Measurements from ENCODE around the gene ALOX5.

The ALOX5 gene

GRCh38 chr10:45451407-45451806, 77.4 kb downstream of the ALOX5 start:
- H3K4me2 ChIP-seq (ENCODE audit: low read depth, low read length): no peak overlapping the region
- H3K79me2 ChIP-seq (ENCODE audit: low read length): no peaks in the 10 kb centered on the region
- no peak for TF ChIP-seq EZH2 (optimal IDR thresholded peaks at IDR 0.05; ENCODE audit: low read depth, low read length)
- TF ChIP-seq, protein P1, sequence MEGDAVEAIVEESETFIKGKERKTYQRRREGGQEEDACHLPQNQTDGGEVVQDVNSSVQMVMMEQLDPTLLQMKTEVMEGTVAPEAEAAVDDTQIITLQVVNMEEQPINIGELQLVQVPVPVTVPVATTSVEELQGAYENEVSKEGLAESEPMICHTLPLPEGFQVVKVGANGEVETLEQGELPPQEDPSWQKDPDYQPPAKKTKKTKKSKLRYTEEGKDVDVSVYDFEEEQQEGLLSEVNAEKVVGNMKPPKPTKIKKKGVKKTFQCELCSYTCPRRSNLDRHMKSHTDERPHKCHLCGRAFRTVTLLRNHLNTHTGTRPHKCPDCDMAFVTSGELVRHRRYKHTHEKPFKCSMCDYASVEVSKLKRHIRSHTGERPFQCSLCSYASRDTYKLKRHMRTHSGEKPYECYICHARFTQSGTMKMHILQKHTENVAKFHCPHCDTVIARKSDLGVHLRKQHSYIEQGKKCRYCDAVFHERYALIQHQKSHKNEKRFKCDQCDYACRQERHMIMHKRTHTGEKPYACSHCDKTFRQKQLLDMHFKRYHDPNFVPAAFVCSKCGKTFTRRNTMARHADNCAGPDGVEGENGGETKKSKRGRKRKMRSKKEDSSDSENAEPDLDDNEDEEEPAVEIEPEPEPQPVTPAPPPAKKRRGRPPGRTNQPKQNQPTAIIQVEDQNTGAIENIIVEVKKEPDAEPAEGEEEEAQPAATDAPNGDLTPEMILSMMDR (IDR thresholded peaks at IDR 0.05; ENCODE audit: low read length): no peak
- TF ChIP-seq EZH2phosphoT487 (IDR thresholded peaks at IDR 0.05; ENCODE audit: low read length): no peak
- H3K9me2 ChIP-seq (replicated peaks; ENCODE audit: insufficient read depth, low read length): no peaks in the 10 kb centered on the region
- no peak overlapping the region for H3K9ac ChIP-seq (ENCODE audit: low read length)
- no peaks in the 10 kb centered on the region for H3K9me3 ChIP-seq (replicated peaks; ENCODE audit: insufficient read depth, low read length)
- H3K27me3 ChIP-seq (replicated peaks; ENCODE audit: insufficient read depth, low read length): no peaks in the 10 kb centered on the region
- no peak overlapping the region for H3K4me3 ChIP-seq (ENCODE audit: low read length)
- no peak for DNase-seq
- peaks cover 22% of the 10 kb centered on the region for H3K4me1 ChIP-seq (ENCODE audit: low read length)
- H4K20me1 ChIP-seq (ENCODE audit: insufficient read depth, low read length): no peaks in the 10 kb centered on the region
- H2AFZ ChIP-seq (ENCODE audit: low read length): no peak overlapping the region
- no peak overlapping the region for H3K27ac ChIP-seq (ENCODE audit: low read length)
- peaks cover 6% of the 10 kb centered on the region; the same call in 1 of the 2 replicates for H3F3A ChIP-seq (ENCODE audit: insufficient read depth, low read length)
- no peaks in the 10 kb centered on the region for H3K36me3 ChIP-seq (replicated peaks; ENCODE audit: insufficient read depth, low read length)

DNA sequence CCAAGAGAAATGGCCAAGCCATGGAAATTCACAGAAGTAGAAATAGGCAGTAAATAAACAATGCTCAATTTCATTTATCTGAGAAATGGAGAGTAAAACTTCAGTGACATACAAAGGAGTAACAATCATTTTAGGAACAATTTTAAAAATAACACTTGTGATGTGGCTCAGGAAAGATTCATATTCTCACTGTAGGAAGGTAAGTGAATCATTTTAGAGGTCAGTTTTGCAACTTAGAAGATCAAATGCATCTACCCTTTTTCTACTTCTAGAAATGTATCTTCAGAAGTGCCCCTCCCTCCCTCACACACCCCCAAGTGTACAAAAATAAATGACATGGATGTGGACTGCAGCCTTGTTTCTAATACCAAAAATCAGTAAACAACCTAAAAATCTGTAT, 78.3 kb downstream of the ALOX5 start:
- no peak for DNase-seq
- no peaks in the 10 kb centered on the region for H3K27me3 ChIP-seq (replicated peaks; ENCODE audit: insufficient read depth, low read length)
- no peaks in the 10 kb centered on the region for H4K20me1 ChIP-seq (ENCODE audit: insufficient read depth, low read length)
- H3F3A ChIP-seq (ENCODE audit: insufficient read depth, low read length): peaks cover 6% of the 10 kb centered on the region; the same call in 1 of the 2 replicates
- no peaks in the 10 kb centered on the region for H3K9me3 ChIP-seq (replicated peaks; ENCODE audit: insufficient read depth, low read length)
- no peaks in the 10 kb centered on the region for H3K79me2 ChIP-seq (ENCODE audit: low read length)
- no peaks in the 10 kb centered on the region for H3K36me3 ChIP-seq (replicated peaks; ENCODE audit: insufficient read depth, low read length)
- no peak for TF ChIP-seq EZH2 (optimal IDR thresholded peaks at IDR 0.05; ENCODE audit: low read depth, low read length)
- no peaks in the 10 kb centered on the region for H3K9me2 ChIP-seq (replicated peaks; ENCODE audit: insufficient read depth, low read length)
- no peak overlapping the region for H3K27ac ChIP-seq (ENCODE audit: low read length)
- no peak overlapping the region for H3K4me2 ChIP-seq (ENCODE audit: low read depth, low read length)
- H3K4me3 ChIP-seq (ENCODE audit: low read length): no peak overlapping the region
- H3K4me1 ChIP-seq (ENCODE audit: low read length): peaks cover 22% of the 10 kb centered on the region
- H2AFZ ChIP-seq (ENCODE audit: low read length): no peak overlapping the region
- no peak overlapping the region for H3K9ac ChIP-seq (ENCODE audit: low read length)

- Histone ChIP-seq H2AFZ (ENCODE audit: low read length) (no peak overlapping the region), H3K27ac (ENCODE audit: low read length) (no peak overlapping the region), H3K27me3 (replicated peaks; ENCODE audit: insufficient read depth, low read length) (no peaks in the 10 kb centered on the region), H4K20me1 (ENCODE audit: insufficient read depth, low read length) (no peaks in the 10 kb centered on the region), H3K4me2 (ENCODE audit: low read depth, low read length) (no peak overlapping the region), H3K4me3 (ENCODE audit: low read length) (no peak overlapping the region), H3K36me3 (replicated peaks; ENCODE audit: insufficient read depth, low read length) (no peaks in the 10 kb centered on the region), H3K79me2 (ENCODE audit: low read length) (no peaks in the 10 kb centered on the region), H3K9ac (ENCODE audit: low read length) (no peak overlapping the region), H3F3A (ENCODE audit: insufficient read depth, low read length) (peaks cover 6% of the 10 kb centered on the region; the same call in 1 of the 2 replicates), H3K4me1 (ENCODE audit: low read length) (peaks cover 22% of the 10 kb centered on the region), H3K9me2 (replicated peaks; ENCODE audit: insufficient read depth, low read length) (no peaks in the 10 kb centered on the region), H3K9me3 (replicated peaks; ENCODE audit: insufficient read depth, low read length) (no peaks in the 10 kb centered on the region)
- TF ChIP-seq EZH2 (optimal IDR thresholded peaks at IDR 0.05; ENCODE audit: low read depth, low read length) (no peak), EZH2phosphoT487 (IDR thresholded peaks at IDR 0.05; ENCODE audit: low read length) (no peak)
- TF ChIP-seq, protein P1 (IDR thresholded peaks at IDR 0.05; ENCODE audit: low read length): no peak
- DNase-seq: no peak
Observed at GRCh38 chr10:45452743-45453452, 78.9 kb downstream of the ALOX5 start.

DNA sequence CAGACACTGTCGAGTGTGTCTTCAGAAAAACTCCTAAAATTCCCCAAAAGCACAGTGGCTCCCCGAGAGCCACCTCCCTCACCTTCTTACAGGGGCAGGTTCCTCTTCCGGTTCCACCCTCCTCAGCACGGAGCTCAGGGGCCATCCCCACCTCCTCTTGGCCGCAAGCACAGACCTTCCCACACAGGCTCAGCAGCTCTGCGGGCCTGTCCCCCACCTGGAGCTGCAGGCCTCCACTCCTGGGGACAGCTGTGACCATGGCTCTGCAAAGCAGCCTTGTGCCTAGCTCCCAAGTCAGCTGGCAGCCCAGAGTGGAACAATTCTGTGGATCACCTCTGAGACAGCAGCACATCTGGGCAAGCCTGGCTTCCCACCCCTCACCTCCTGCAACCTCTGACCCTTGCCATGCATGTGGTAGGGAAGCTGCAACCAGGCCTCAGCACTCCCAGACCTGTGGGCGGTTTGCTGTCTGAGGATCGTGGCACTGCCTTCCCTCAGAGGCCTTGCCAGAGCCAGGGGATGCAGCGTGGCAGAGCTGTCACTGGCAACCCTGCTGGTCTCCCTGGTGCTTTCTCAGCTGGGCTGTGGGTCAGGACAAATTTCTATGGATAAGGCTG, 79.7 kb downstream of the ALOX5 start:
- Histone ChIP-seq H3K9ac (ENCODE audit: low read length) (no peak overlapping the region), H3K4me2 (ENCODE audit: low read depth, low read length) (no peak overlapping the region), H3K9me2 (replicated peaks; ENCODE audit: insufficient read depth, low read length) (no peaks in the 10 kb centered on the region), H3K27ac (ENCODE audit: low read length) (no peak overlapping the region), H3F3A (ENCODE audit: insufficient read depth, low read length) (peaks cover 6% of the 10 kb centered on the region; the same call in 1 of the 2 replicates), H3K9me3 (replicated peaks; ENCODE audit: insufficient read depth, low read length) (no peaks in the 10 kb centered on the region), H3K4me1 (ENCODE audit: low read length) (peaks cover 22% of the 10 kb centered on the region), H3K4me3 (ENCODE audit: low read length) (no peak overlapping the region), H3K79me2 (ENCODE audit: low read length) (no peaks in the 10 kb centered on the region), H3K27me3 (replicated peaks; ENCODE audit: insufficient read depth, low read length) (no peaks in the 10 kb centered on the region), H4K20me1 (ENCODE audit: insufficient read depth, low read length) (no peaks in the 10 kb centered on the region), H3K36me3 (replicated peaks; ENCODE audit: insufficient read depth, low read length) (no peaks in the 10 kb centered on the region), H2AFZ (ENCODE audit: low read length) (no peak overlapping the region)
- TF ChIP-seq, protein P1 (IDR thresholded peaks at IDR 0.05; ENCODE audit: low read length): no peak
- DNase-seq: no peak
